Muscle layer of colon (tissue), 2 donors: Measurements from ENCODE around the gene GALNT4.

Experiments
- H3K27ac ChIP-seq: one replicate; pipeline ENCODE4 v1.7.0; 2013; ENCODE audit warnings: low read depth, mild to moderate bottlenecking, low read length, moderate library complexity
- H3K27me3 ChIP-seq, 2 donors: one replicate each; pipeline ENCODE4 v1.7.0; 2013; ENCODE audit warnings: low read length in 2 of 2, mild to moderate bottlenecking in 2 of 2; ENCODE audit not compliant: insufficient read depth in 2 of 2, control insufficient read depth in 1 of 2
- H3K36me3 ChIP-seq: one replicate; pipeline ENCODE4 v1.7.0; 2013; ENCODE audit warnings: mild to moderate bottlenecking, low read length; ENCODE audit not compliant: insufficient read depth
- H3K4me1 ChIP-seq: one replicate; pipeline ENCODE4 v1.7.0; 2013; ENCODE audit warnings: mild to moderate bottlenecking, low read length; ENCODE audit not compliant: insufficient read depth
- H3K4me3 ChIP-seq, 2 donors: one replicate each; pipeline ENCODE4 v1.7.0; 2013; ENCODE audit warnings: low read length in 2 of 2, low read depth in 1 of 2, mild to moderate bottlenecking in 1 of 2, moderate library complexity in 1 of 2
- H3K9ac ChIP-seq: one replicate; pipeline ENCODE4 v1.7.0; 2013; ENCODE audit warnings: low read length
- H3K9me3 ChIP-seq: one replicate; pipeline ENCODE4 v1.7.0; 2013; ENCODE audit warnings: mild to moderate bottlenecking, low read length
- donor health status: abdominal sarcoma.
- donor health status: Adenocarcinoma of cecum.

Gene GALNT4

GRCh38 chr12:89507015-89507824 is 17.4 kb downstream of the GALNT4 start:
- H3K9me3 ChIP-seq = no peaks in the 10 kb centered on the region
- no peaks in the 10 kb centered on the region for H3K36me3 ChIP-seq
- no peak overlapping the region for H3K27ac ChIP-seq
- H3K27me3 ChIP-seq = no peaks in the 10 kb centered on the region
- no peak overlapping the region for H3K4me3 ChIP-seq
- no peak overlapping the region for H3K9ac ChIP-seq
- H3K4me1 ChIP-seq = no peaks in the 10 kb centered on the region

- H3K27ac ChIP-seq = no peak overlapping the region
- no peaks in the 10 kb centered on the region for H3K36me3 ChIP-seq
- no peaks in the 10 kb centered on the region for H3K4me1 ChIP-seq
- no peaks in the 10 kb centered on the region for H3K9me3 ChIP-seq
- no peak overlapping the region for H3K4me3 ChIP-seq
- no peaks in the 10 kb centered on the region for H3K27me3 ChIP-seq
- no peak overlapping the region for H3K9ac ChIP-seq
Measured at GRCh38 chr12:89506050-89506449, 18.5 kb downstream of the GALNT4 start.

- Histone ChIP-seq H3K4me1 (no peaks in the 10 kb centered on the region), H3K36me3 (no peaks in the 10 kb centered on the region), H3K4me3 (no peak overlapping the region), H3K27me3 (no peaks in the 10 kb centered on the region), H3K9ac (no peak overlapping the region), H3K9me3 (no peaks in the 10 kb centered on the region), H3K27ac (no peak overlapping the region)
Measured at GRCh38 chr12:89504560-89505346, 19.8 kb downstream of the GALNT4 start.

- no peaks in the 10 kb centered on the region for H3K36me3 ChIP-seq
- no peak overlapping the region for H3K4me3 ChIP-seq
- no peaks in the 10 kb centered on the region for H3K27me3 ChIP-seq
- H3K4me1 ChIP-seq = no peaks in the 10 kb centered on the region
- H3K9ac ChIP-seq = no peak overlapping the region
- H3K9me3 ChIP-seq = no peaks in the 10 kb centered on the region
- H3K27ac ChIP-seq = no peak overlapping the region
Measured at GRCh38 chr12:89501793-89502192, 22.8 kb downstream of the GALNT4 start.

GRCh38 chr12:89499857-89500256 is 24.7 kb downstream of the GALNT4 start:
- Histone ChIP-seq H3K4me1 (no peaks in the 10 kb centered on the region), H3K36me3 (no peaks in the 10 kb centered on the region), H3K9ac (no peak overlapping the region), H3K27me3 (no peaks in the 10 kb centered on the region), H3K4me3 (no peak overlapping the region), H3K27ac (no peak overlapping the region), H3K9me3 (no peaks in the 10 kb centered on the region)

- no peak overlapping the region for H3K9ac ChIP-seq
- H3K27ac ChIP-seq = no peak overlapping the region
- H3K4me3 ChIP-seq = no peak overlapping the region
- no peaks in the 10 kb centered on the region for H3K27me3 ChIP-seq
- no peaks in the 10 kb centered on the region for H3K9me3 ChIP-seq
- peaks cover 4% of the 10 kb centered on the region for H3K36me3 ChIP-seq
- H3K4me1 ChIP-seq = no peaks in the 10 kb centered on the region
Measured at GRCh38 chr12:89497467-89497866, 27.1 kb downstream of the GALNT4 start.

GRCh38 chr12:89497005-89497404 is 27.6 kb downstream of the GALNT4 start:
- no peak overlapping the region for H3K4me3 ChIP-seq
- H3K9ac ChIP-seq = no peak overlapping the region
- H3K27me3 ChIP-seq = no peaks in the 10 kb centered on the region
- no peak overlapping the region for H3K27ac ChIP-seq
- H3K36me3 ChIP-seq = peaks cover 4% of the 10 kb centered on the region
- no peaks in the 10 kb centered on the region for H3K9me3 ChIP-seq
- no peaks in the 10 kb centered on the region for H3K4me1 ChIP-seq

- Histone ChIP-seq H3K9me3 (no peaks in the 10 kb centered on the region), H3K27ac (no peak overlapping the region), H3K36me3 (peaks cover 6% of the 10 kb centered on the region), H3K27me3 (no peaks in the 10 kb centered on the region), H3K4me1 (no peaks in the 10 kb centered on the region), H3K4me3 (no peak overlapping the region), H3K9ac (no peak overlapping the region)
Measured at GRCh38 chr12:89494411-89495231, 30.0 kb downstream of the GALNT4 start.

- Histone ChIP-seq H3K4me3 (no peak overlapping the region), H3K36me3 (peaks cover 12% of the 10 kb centered on the region), H3K9me3 (no peaks in the 10 kb centered on the region), H3K27me3 (no peaks in the 10 kb centered on the region), H3K9ac (no peak overlapping the region), H3K4me1 (no peaks in the 10 kb centered on the region), H3K27ac (no peak overlapping the region)
Measured at GRCh38 chr12:89493670-89494302, 30.8 kb downstream of the GALNT4 start.

- Histone ChIP-seq H3K9me3 (no peaks in the 10 kb centered on the region), H3K4me1 (no peaks in the 10 kb centered on the region), H3K4me3 (no peak overlapping the region), H3K27me3 (no peaks in the 10 kb centered on the region), H3K9ac (no peak overlapping the region), H3K27ac (no peak overlapping the region), H3K36me3 (peaks cover 12% of the 10 kb centered on the region)
Measured at GRCh38 chr12:89492883-89493282, 31.7 kb downstream of the GALNT4 start.

- H3K27ac ChIP-seq = no peak overlapping the region
- H3K36me3 ChIP-seq = peaks cover 12% of the 10 kb centered on the region
- no peak overlapping the region for H3K4me3 ChIP-seq
- H3K9me3 ChIP-seq = no peaks in the 10 kb centered on the region
- no peaks in the 10 kb centered on the region for H3K27me3 ChIP-seq
- no peak overlapping the region for H3K9ac ChIP-seq
- H3K4me1 ChIP-seq = no peaks in the 10 kb centered on the region
Measured at GRCh38 chr12:89490922-89491321, 33.7 kb downstream of the GALNT4 start.
